Neuronal stem cell (in vitro differentiated cells): ENCODE results near the gene RNASEH2A.
A peak's percentile ranks its signal among the peaks of the same experiment; 100 is the strongest.

Source experiments
- DNase-seq: peaks from one replicate; pipeline ENCODE4 v3.0.0-alpha.2; 2013; ENCODE audit warnings: low spot score
- H2AFZ ChIP-seq: one replicate; pipeline ENCODE4 v1.6.1; 2013; ENCODE audit warnings: mild to moderate bottlenecking, low read length, inconsistent platforms
- H2AK5ac ChIP-seq: 2 replicates; pipeline ENCODE4 v1.6.1; 2013; ENCODE audit warnings: low read depth, mild to moderate bottlenecking, inconsistent platforms, low read length, moderate library complexity, mixed read lengths
- H2BK120ac ChIP-seq: 2 replicates; pipeline ENCODE4 v1.6.1; 2013; ENCODE audit warnings: low read depth, mild to moderate bottlenecking, inconsistent platforms, low read length, moderate library complexity, mixed read lengths
- H2BK12ac ChIP-seq: one replicate; pipeline ENCODE4 v1.6.1; 2013; ENCODE audit warnings: low read length, inconsistent platforms
- H2BK15ac ChIP-seq: 2 replicates; pipeline ENCODE4 v1.6.1; 2013; ENCODE audit warnings: mild to moderate bottlenecking, low read length, inconsistent platforms, mixed read lengths
- H2BK5ac ChIP-seq: one replicate; pipeline ENCODE4 v1.6.1; 2013; ENCODE audit warnings: inconsistent platforms, mild to moderate bottlenecking, low read length, moderate library complexity
- H3K14ac ChIP-seq: one replicate; pipeline ENCODE4 v1.6.1; 2013; ENCODE audit warnings: low read length, inconsistent platforms
- H3K18ac ChIP-seq: 2 replicates; pipeline ENCODE4 v1.6.1; 2013; ENCODE audit warnings: low read length, inconsistent platforms
- H3K23ac ChIP-seq: 2 replicates; pipeline ENCODE4 v1.6.1; 2013; ENCODE audit warnings: low read depth, mild to moderate bottlenecking, mixed read lengths, low read length, inconsistent platforms; ENCODE audit not compliant: poor library complexity
- H3K27ac ChIP-seq: replicated peaks from 3 replicates; pipeline ENCODE4 v1.5.1; 2013; ENCODE audit warnings: low read length, inconsistent platforms
- H3K27me3 ChIP-seq, 3 experiments: 2 replicates each; pipeline ENCODE4 v1.6.1; 2013; ENCODE audit warnings: low read length in 3 of 3, mild to moderate bottlenecking in 2 of 3, inconsistent platforms in 1 of 3, low read depth in 1 of 3, mixed read lengths in 1 of 3, moderate library complexity in 1 of 3; ENCODE audit not compliant: control insufficient read depth in 3 of 3, insufficient read depth in 3 of 3
- H3K36me3 ChIP-seq, 2 donors: replicated peaks in 1 of 2; 2 replicates each; pipeline ENCODE4 v1.6.1; 2013; ENCODE audit warnings: low read length in 2 of 2; ENCODE audit not compliant: control insufficient read depth in 2 of 2, insufficient read depth in 2 of 2
- H3K4ac ChIP-seq: 2 replicates; pipeline ENCODE4 v1.6.1; 2013; ENCODE audit warnings: inconsistent platforms, mild to moderate bottlenecking, low read length, moderate library complexity
- H3K4me1 ChIP-seq, 2 donors: 1 replicate in 1 of 2; 2 replicates in 1 of 2; pipeline ENCODE4 v1.6.1; 2013; ENCODE audit warnings: low read length in 2 of 2, low read depth in 1 of 2; ENCODE audit not compliant: control insufficient read depth in 2 of 2, insufficient read depth in 1 of 2
- H3K4me2 ChIP-seq: one replicate; pipeline ENCODE4 v1.6.1; 2013; ENCODE audit warnings: mild to moderate bottlenecking, low read length, inconsistent platforms; ENCODE audit not compliant: insufficient read depth, poor library complexity, severe bottlenecking
- H3K4me3 ChIP-seq, 2 donors: 2 replicates each; pipeline ENCODE4 v1.5.1; 2013; ENCODE audit warnings: low read length in 2 of 2, mild to moderate bottlenecking in 2 of 2, inconsistent platforms in 1 of 2, moderate library complexity in 1 of 2
- H3K79me1 ChIP-seq: one replicate; pipeline ENCODE4 v1.6.1; 2013; ENCODE audit warnings: low read depth, mild to moderate bottlenecking, inconsistent platforms, low read length, moderate library complexity
- H3K9ac ChIP-seq: one replicate; pipeline ENCODE4 v1.6.1; 2013; ENCODE audit warnings: mild to moderate bottlenecking, low read depth, low read length, inconsistent platforms; ENCODE audit not compliant: poor library complexity
- H3K9me3 ChIP-seq, 2 donors: replicated peaks in 1 of 2; 2 replicates each; pipeline versions ENCODE3 to v1.6.1; 2013; ENCODE audit warnings: low read length in 2 of 2, mild to moderate bottlenecking in 2 of 2, inconsistent platforms in 1 of 2, low read depth in 1 of 2, mixed read lengths in 1 of 2, moderate library complexity in 1 of 2; ENCODE audit not compliant: control insufficient read depth in 2 of 2, insufficient read depth in 1 of 2
- H4K8ac ChIP-seq: one replicate; pipeline ENCODE4 v1.6.1; 2013; ENCODE audit warnings: low read depth, mild to moderate bottlenecking, inconsistent platforms, low read length, moderate library complexity
- H4K91ac ChIP-seq: one replicate; pipeline ENCODE4 v1.6.1; 2013; ENCODE audit warnings: low read length, low read depth, mild to moderate bottlenecking, inconsistent platforms; ENCODE audit not compliant: poor library complexity
- WGBS, 2 donors: extraction: QIAGEN DNeasy Blood & Tissue Kit; methylation state at CpG; one replicate each; pipeline ENCODE4 v1.1.7; 2013; ENCODE audit warnings: missing lambda C conversion rate in 2 of 2, mixed read lengths in 1 of 2; ENCODE audit not compliant: insufficient read length in 2 of 2, insufficient replicate concordance in 1 of 2; ENCODE audit errors: extremely low coverage in 2 of 2; 5-methylcytosine and 5-hydroxymethylcytosine counted together

RNASEH2A gene

DNA sequence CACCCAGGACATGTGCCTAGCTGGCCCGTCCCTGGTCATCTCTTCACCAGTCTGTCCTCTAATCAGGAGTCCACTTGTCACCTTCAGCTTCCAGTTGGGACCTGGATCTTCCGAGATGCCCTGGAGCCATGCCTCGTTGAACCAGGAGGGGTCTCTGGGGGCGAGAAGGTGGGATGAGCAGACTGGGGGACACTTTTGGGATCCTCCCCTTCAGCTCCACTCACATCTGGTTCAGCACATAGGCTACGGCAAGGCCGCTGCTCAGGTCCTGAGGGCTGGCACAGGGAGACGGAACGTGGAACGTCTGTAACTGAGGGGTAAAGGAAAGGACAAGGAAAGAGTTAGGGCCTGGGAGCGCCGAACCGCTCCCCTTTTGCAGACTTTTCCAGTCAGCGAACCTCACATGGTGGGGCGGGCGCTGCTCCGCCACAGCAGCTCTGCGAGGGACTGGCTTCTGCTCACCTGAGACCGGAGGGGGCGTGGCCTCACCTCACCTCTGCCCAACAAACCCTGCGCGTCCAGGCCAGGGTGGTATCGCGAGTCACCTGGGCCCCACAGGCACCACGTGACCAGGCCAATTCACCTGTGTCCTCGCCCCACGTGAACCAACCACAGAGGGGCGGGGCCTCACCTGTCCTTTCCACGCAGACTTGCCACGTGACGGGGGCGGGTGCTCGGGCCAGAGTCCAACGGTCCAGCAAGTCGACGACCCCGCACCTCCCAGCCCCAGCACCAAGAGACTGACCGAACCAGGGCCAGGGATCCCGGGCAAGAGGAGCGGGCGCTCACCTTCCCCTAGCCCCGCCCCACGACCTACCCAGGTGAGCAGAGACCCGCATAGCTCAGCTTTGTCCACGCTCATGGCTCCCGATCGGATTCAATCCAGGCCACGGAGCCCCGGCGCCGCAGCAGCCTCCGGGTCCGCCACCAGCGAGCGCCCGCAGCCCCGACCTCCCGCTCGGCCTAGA, 31.5 kb upstream of the RNASEH2A start, which contains the start of gene HOOK2:
Gene HOOK2 (minus strand): TSS at position 965 of the 968 bp plus-strand sequence. CDS start 103 bp downstream, at position 862.
- DNase-seq: no peak
- no CpG with 5 or more reads among the region's 58 CpGs for WGBS, 2 donors
- peak within 1 kb of the TSS; percentile 49 for H2BK5ac ChIP-seq

DNA sequence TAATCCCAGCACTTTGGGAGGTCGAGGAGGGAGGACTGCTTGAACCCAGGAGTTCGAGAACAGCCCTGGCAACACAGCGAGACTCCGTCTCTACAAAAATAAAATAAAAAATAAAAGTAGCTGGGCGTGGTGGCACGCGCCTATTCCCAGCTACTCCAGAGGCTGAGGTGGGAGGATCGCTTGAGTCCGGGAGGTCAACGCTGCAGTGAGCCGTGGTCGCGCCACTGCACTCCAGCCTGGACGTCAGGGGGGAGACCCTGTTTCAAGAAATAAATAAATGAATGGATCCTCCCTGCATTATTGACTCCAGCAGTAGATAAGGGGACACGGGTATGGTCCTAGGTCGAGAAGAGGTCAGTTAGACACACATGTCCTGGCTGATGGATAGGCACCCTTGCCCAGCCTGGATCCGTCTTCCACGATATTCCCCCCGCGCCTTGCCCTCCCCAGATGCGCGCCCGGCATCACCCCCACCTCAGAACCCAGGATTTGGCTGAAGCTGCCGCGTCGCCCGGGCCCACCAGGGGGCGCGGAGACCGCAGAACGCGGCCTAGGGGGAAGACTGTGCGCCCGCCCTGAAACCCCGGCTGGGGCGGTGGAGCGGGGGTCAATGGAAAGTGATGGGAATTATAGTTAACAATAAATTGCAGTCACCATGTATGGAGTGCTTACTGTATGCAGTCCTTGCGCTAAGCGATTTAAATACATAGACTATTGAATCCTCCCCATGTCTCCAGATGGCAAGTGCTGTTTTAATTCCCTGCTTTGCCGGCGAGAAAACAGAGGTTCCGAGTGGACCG, 29.0 kb upstream of the RNASEH2A start:
- H2BK12ac ChIP-seq: peak overlapping the region; percentile 24
- peak overlapping the region; percentile 61 to 81 for H3K4me3 ChIP-seq
- peak overlapping the region; percentile 24 for H2BK5ac ChIP-seq
- no peak overlapping the region for H4K8ac ChIP-seq
- H3K9me3 ChIP-seq: peaks cover 0 to 2% of the 10 kb centered on the region in 2 donors
- H3K18ac ChIP-seq: peak overlapping the region; percentile 27
- no peak overlapping the region for H3K23ac ChIP-seq
- H2AFZ ChIP-seq: peak overlapping the region; percentile 94
- peaks cover 0 to 3% (median 0%) of the 10 kb centered on the region in 3 experiments for H3K27me3 ChIP-seq
- WGBS, 2 donors: no CpG with 5 or more reads among the region's 43 CpGs
- H2BK15ac ChIP-seq: peak overlapping the region; percentile 21
- H3K4me2 ChIP-seq: peak overlapping the region; percentile 97
- H2AK5ac ChIP-seq: peak overlapping the region; percentile 68
- H3K4me1 ChIP-seq: peaks cover 19 to 21% of the 10 kb centered on the region in 2 donors
- no peak overlapping the region for H3K27ac ChIP-seq
- no peak overlapping the region for H3K9ac ChIP-seq
- DNase-seq: no peak
- H4K91ac ChIP-seq: no peak overlapping the region
- no peak overlapping the region for H2BK120ac ChIP-seq
- H3K79me1 ChIP-seq: no peaks in the 10 kb centered on the region
- no peak overlapping the region for H3K4ac ChIP-seq
- H3K36me3 ChIP-seq: peaks cover 0 to 2% of the 10 kb centered on the region in 2 donors
- H3K14ac ChIP-seq: no peak overlapping the region

More for the DNA sequence above, 31.5 kb upstream of the RNASEH2A start, which contains the start of gene HOOK2:
- Histone ChIP-seq H3K4me3 (peak within 1 kb of the TSS; percentile 79 to 92), H3K4me1 (peaks cover 14 to 20% of the 10 kb centered on the region in 2 donors), H3K18ac (peak within 1 kb of the TSS; percentile 98), H2AK5ac (peak within 1 kb of the TSS; percentile 78), H3K9me3 (peaks cover 0 to 2% of the 10 kb centered on the region in 2 donors), H3K4me2 (peak within 1 kb of the TSS; percentile 85), H2BK120ac (peak within 1 kb of the TSS; percentile 81), H4K91ac (no peak within 1 kb of the TSS), H3K27me3 (peaks cover 0 to 3% (median 0%) of the 10 kb centered on the region in 3 experiments), H2AFZ (peak within 1 kb of the TSS; percentile 98), H3K36me3 (peaks cover 0 to 3% of the 10 kb centered on the region in 2 donors), H3K9ac (peak within 1 kb of the TSS; percentile 89), H2BK15ac (peak within 1 kb of the TSS; percentile 79), H3K27ac (no peak within 1 kb of the TSS), H4K8ac (peak within 1 kb of the TSS; percentile 93), H3K4ac (no peak within 1 kb of the TSS), H3K79me1 (no peaks in the 10 kb centered on the region), H3K14ac (peak within 1 kb of the TSS; percentile 96), H2BK12ac (peak within 1 kb of the TSS; percentile 93), H3K23ac (peak within 1 kb of the TSS; percentile 94)

- no peak overlapping the region for H2BK120ac ChIP-seq
- H3K9me3 ChIP-seq: peaks cover 0 to 2% of the 10 kb centered on the region in 2 donors
- peak overlapping the region; percentile 97 for H3K4me2 ChIP-seq
- H3K36me3 ChIP-seq: peaks cover 0 to 2% of the 10 kb centered on the region in 2 donors
- peak overlapping the region; percentile 61 to 81 for H3K4me3 ChIP-seq
- peak overlapping the region; percentile 93 for H3K23ac ChIP-seq
- H3K4me1 ChIP-seq: peaks cover 21 to 24% of the 10 kb centered on the region in 2 donors
- H3K14ac ChIP-seq: peak overlapping the region; percentile 75
- H4K91ac ChIP-seq: no peak overlapping the region
- H3K18ac ChIP-seq: peak overlapping the region; percentile 92
- peak overlapping the region; percentile 24 for H2BK5ac ChIP-seq
- peaks cover 0 to 3% (median 0%) of the 10 kb centered on the region in 3 experiments for H3K27me3 ChIP-seq
- peak overlapping the region; percentile 43 for H2AK5ac ChIP-seq
- H2BK15ac ChIP-seq: peak overlapping the region; percentile 93
- H3K4ac ChIP-seq: no peak overlapping the region
- H2AFZ ChIP-seq: peak overlapping the region; percentile 94
- no peak overlapping the region for H3K27ac ChIP-seq
- no peak overlapping the region for H4K8ac ChIP-seq
- no peak for DNase-seq
- no peak overlapping the region for H2BK12ac ChIP-seq
- WGBS, 2 donors: no CpG with 5 or more reads among the region's 44 CpGs
- no peaks in the 10 kb centered on the region for H3K79me1 ChIP-seq
- H3K9ac ChIP-seq: peak overlapping the region; percentile 84
Measured at GRCh38 chr19:12778017-12778904, 28.1 kb upstream of the RNASEH2A start.
